ES-I3 (cell line): Measurements from ENCODE around the gene ANXA6.

Experiments used
- H3K36me3 ChIP-seq: 2 replicates; pipeline ENCODE4 v1.6.1; 2013; ENCODE audit warnings: mild to moderate bottlenecking, low read length, control low read depth, moderate library complexity; ENCODE audit not compliant: insufficient read depth
- H3K4me1 ChIP-seq: 2 replicates; pipeline ENCODE4 v1.6.1; 2013; ENCODE audit warnings: mild to moderate bottlenecking, control low read depth, low read length; ENCODE audit not compliant: insufficient read depth
- H3K9ac ChIP-seq: 2 replicates; pipeline ENCODE4 v1.6.1; 2013; ENCODE audit warnings: low read depth, mild to moderate bottlenecking, low read length, moderate library complexity
- H3K9me3 ChIP-seq: 2 replicates; pipeline ENCODE4 v1.6.1; 2013; ENCODE audit warnings: mild to moderate bottlenecking, low read length, moderate library complexity; ENCODE audit not compliant: control insufficient read depth, insufficient read depth

ANXA6 gene

GRCh38 chr5:151138114-151138513 lies 19.5 kb downstream of the ANXA6 start:
- H3K4me1 ChIP-seq: peaks cover 15% of the 10 kb centered on the region
- H3K9ac ChIP-seq: no peak overlapping the region
- no peaks in the 10 kb centered on the region; the same call in 1 of the 2 replicates for H3K9me3 ChIP-seq
- H3K36me3 ChIP-seq: peaks cover 26% of the 10 kb centered on the region

- Histone ChIP-seq H3K9ac (no peak overlapping the region), H3K4me1 (peaks cover 11% of the 10 kb centered on the region), H3K36me3 (peaks cover 33% of the 10 kb centered on the region), H3K9me3 (no peaks in the 10 kb centered on the region; the same call in 1 of the 2 replicates)
Observed at GRCh38 chr5:151137067-151137825, 20.3 kb downstream of the ANXA6 start.

GRCh38 chr5:151134228-151134627 lies 23.4 kb downstream of the ANXA6 start:
- Histone ChIP-seq H3K36me3 (peaks cover 44% of the 10 kb centered on the region), H3K9me3 (no peaks in the 10 kb centered on the region; the same call in 1 of the 2 replicates), H3K9ac (no peak overlapping the region), H3K4me1 (no peaks in the 10 kb centered on the region)

- Histone ChIP-seq H3K9me3 (no peaks in the 10 kb centered on the region), H3K4me1 (no peaks in the 10 kb centered on the region), H3K36me3 (peaks cover 41% of the 10 kb centered on the region), H3K9ac (no peak overlapping the region)
Observed at GRCh38 chr5:151132963-151133362, 24.6 kb downstream of the ANXA6 start.

- no peaks in the 10 kb centered on the region for H3K9me3 ChIP-seq
- H3K9ac ChIP-seq: no peak overlapping the region
- H3K36me3 ChIP-seq: peaks cover 28% of the 10 kb centered on the region
- no peaks in the 10 kb centered on the region for H3K4me1 ChIP-seq
Observed at GRCh38 chr5:151130922-151131891, 26.4 kb downstream of the ANXA6 start.

- Histone ChIP-seq H3K4me1 (no peaks in the 10 kb centered on the region), H3K36me3 (peaks cover 28% of the 10 kb centered on the region), H3K9me3 (no peaks in the 10 kb centered on the region), H3K9ac (no peak overlapping the region)
Observed at GRCh38 chr5:151130235-151130921, 27.2 kb downstream of the ANXA6 start.

GRCh38 chr5:151128817-151129216 lies 28.8 kb downstream of the ANXA6 start:
- Histone ChIP-seq H3K4me1 (no peaks in the 10 kb centered on the region), H3K36me3 (peaks cover 26% of the 10 kb centered on the region), H3K9me3 (no peaks in the 10 kb centered on the region), H3K9ac (no peak overlapping the region)

GRCh38 chr5:151127926-151128325 lies 29.7 kb downstream of the ANXA6 start:
- peaks cover 29% of the 10 kb centered on the region for H3K36me3 ChIP-seq
- no peaks in the 10 kb centered on the region for H3K4me1 ChIP-seq
- H3K9ac ChIP-seq: no peak overlapping the region
- no peaks in the 10 kb centered on the region for H3K9me3 ChIP-seq

- Histone ChIP-seq H3K36me3 (peaks cover 24% of the 10 kb centered on the region), H3K4me1 (no peaks in the 10 kb centered on the region), H3K9me3 (no peaks in the 10 kb centered on the region), H3K9ac (no peak overlapping the region)
Observed at GRCh38 chr5:151126199-151126645, 31.4 kb downstream of the ANXA6 start.

GRCh38 chr5:151125421-151125820 lies 32.2 kb downstream of the ANXA6 start:
- peaks cover 24% of the 10 kb centered on the region for H3K36me3 ChIP-seq
- H3K9me3 ChIP-seq: no peaks in the 10 kb centered on the region
- no peaks in the 10 kb centered on the region for H3K4me1 ChIP-seq
- no peak overlapping the region for H3K9ac ChIP-seq

GRCh38 chr5:151123897-151124751 lies 33.5 kb downstream of the ANXA6 start:
- peaks cover 24% of the 10 kb centered on the region for H3K36me3 ChIP-seq
- H3K9me3 ChIP-seq: no peaks in the 10 kb centered on the region
- no peak overlapping the region for H3K9ac ChIP-seq
- H3K4me1 ChIP-seq: no peaks in the 10 kb centered on the region

GRCh38 chr5:151122828-151123227 lies 34.8 kb downstream of the ANXA6 start:
- Histone ChIP-seq H3K36me3 (peaks cover 28% of the 10 kb centered on the region), H3K4me1 (no peaks in the 10 kb centered on the region), H3K9me3 (no peaks in the 10 kb centered on the region), H3K9ac (no peak overlapping the region)

- Histone ChIP-seq H3K9ac (no peak overlapping the region), H3K36me3 (peaks cover 28% of the 10 kb centered on the region), H3K4me1 (no peaks in the 10 kb centered on the region)
Observed at GRCh38 chr5:151121665-151122064, 35.9 kb downstream of the ANXA6 start.

More at GRCh38 chr5:151121665-151122064, 35.9 kb downstream of the ANXA6 start:
- H3K9me3 ChIP-seq: no peaks in the 10 kb centered on the region
